ENCODE measurements around the gene CRADD. TPM values are rescaled to one million over a fixed set of nuclear protein-coding genes. Genes with fewer than 3 reads are reported as not detected.

The CRADD gene
- total RNA-seq, 2 experiments from 2014 or later: 7.0 to 11.3 TPM

- ATAC-seq (no peak), DNase-seq (no peak)
- no peak for TF ChIP-seq CTCF (IDR thresholded peaks at IDR 0.05)
- Mint-ChIP-seq H3K4me1 (ENCODE audit: low read depth) (no peaks in the 10 kb centered on the region), H3K4me3 (no peak overlapping the region), H3K9me3 (no peaks in the 10 kb centered on the region), H3K27ac (no peak overlapping the region), H3K36me3 (ENCODE audit: low read depth) (no peaks in the 10 kb centered on the region), H3K27me3 (no peaks in the 10 kb centered on the region)
- intact Hi-C loops (cut with micrococcal nuclease): no loop called here
- ChIA-PET CTCF (interaction anchor here (1.5 kb wide), 1 partner anchor 10 kb away, joined by 3 read pairs; no protein-coding TSS in a partner anchor), POLR2A (interaction anchor here (1.6 kb wide), 1 partner anchor 12 kb away, joined by 3 read pairs; no protein-coding TSS in a partner anchor)
Measured at GRCh38 chr12:93827669-93828068, 150.5 kb downstream of the CRADD start.

GRCh38 chr12:93829016-93829415 is 151.8 kb downstream of the CRADD start:
- CTCF ChIA-PET: no interaction called here
- H3K36me3 Mint-ChIP-seq (ENCODE audit: low read depth): no peaks in the 10 kb centered on the region
- intact Hi-C loops (cut with micrococcal nuclease): no loop called here
- H3K27ac Mint-ChIP-seq: no peak overlapping the region
- ATAC-seq: no peak
- no peak for DNase-seq
- no peak for TF ChIP-seq CTCF (IDR thresholded peaks at IDR 0.05)
- no peaks in the 10 kb centered on the region for H3K4me1 Mint-ChIP-seq (ENCODE audit: low read depth)
- no peak overlapping the region for H3K4me3 Mint-ChIP-seq
- H3K9me3 Mint-ChIP-seq: no peaks in the 10 kb centered on the region
- no peaks in the 10 kb centered on the region for H3K27me3 Mint-ChIP-seq
- POLR2A ChIA-PET: interaction anchor here (1.6 kb wide), 1 partner anchor 13 kb away, joined by 3 read pairs; no protein-coding TSS in a partner anchor

- intact Hi-C loops (cut with micrococcal nuclease): no loop called here
- DNase-seq: no peak
- H3K27ac Mint-ChIP-seq: no peak overlapping the region
- no peaks in the 10 kb centered on the region for H3K27me3 Mint-ChIP-seq
- no peak for ATAC-seq
- no peaks in the 10 kb centered on the region for H3K9me3 Mint-ChIP-seq
- no peaks in the 10 kb centered on the region for H3K4me1 Mint-ChIP-seq (ENCODE audit: low read depth)
- no peak overlapping the region for H3K4me3 Mint-ChIP-seq
- CTCF ChIA-PET: interaction anchor here (1.1 kb wide), 1 partner anchor 17 kb away, joined by 3 read pairs; no protein-coding TSS in a partner anchor
- POLR2A ChIA-PET: no interaction called here
- no peaks in the 10 kb centered on the region for H3K36me3 Mint-ChIP-seq (ENCODE audit: low read depth)
- TF ChIP-seq CTCF (IDR thresholded peaks at IDR 0.05): no peak
Measured at GRCh38 chr12:93831374-93831773, 154.2 kb downstream of the CRADD start.

GRCh38 chr12:93832131-93832530 is 155.0 kb downstream of the CRADD start:
- Mint-ChIP-seq H3K27me3 (no peaks in the 10 kb centered on the region), H3K27ac (no peak overlapping the region), H3K36me3 (ENCODE audit: low read depth) (no peaks in the 10 kb centered on the region), H3K4me3 (no peak overlapping the region), H3K4me1 (ENCODE audit: low read depth) (no peaks in the 10 kb centered on the region), H3K9me3 (no peaks in the 10 kb centered on the region)
- ATAC-seq (no peak), DNase-seq (no peak)
- intact Hi-C loops (cut with micrococcal nuclease): no loop called here
- ChIA-PET CTCF (interaction anchor here (1.1 kb wide), 1 partner anchor 16 kb away, joined by 3 read pairs; no protein-coding TSS in a partner anchor), POLR2A (no interaction called here)
- TF ChIP-seq CTCF (IDR thresholded peaks at IDR 0.05): no peak

- Mint-ChIP-seq H3K27ac (no peak overlapping the region), H3K27me3 (no peaks in the 10 kb centered on the region), H3K9me3 (no peaks in the 10 kb centered on the region), H3K4me3 (no peak overlapping the region), H3K36me3 (ENCODE audit: low read depth) (no peaks in the 10 kb centered on the region), H3K4me1 (ENCODE audit: low read depth) (no peaks in the 10 kb centered on the region)
- CTCF ChIA-PET: no interaction called here
- intact Hi-C loops (cut with micrococcal nuclease): no loop called here
- POLR2A ChIA-PET: no interaction called here
- DNase-seq (no peak), ATAC-seq (no peak)
- TF ChIP-seq CTCF (IDR thresholded peaks at IDR 0.05): no peak
Measured at GRCh38 chr12:93833946-93834345, 156.8 kb downstream of the CRADD start.
